ENCODE data around the gene ABCA4. TPM values are rescaled to one million over a fixed set of nuclear protein-coding genes. Genes with fewer than 3 reads are reported as not detected.

The ABCA4 gene
- total and polyA plus RNA-seq, 4 experiments from 2014 or later = not detected

GRCh38 chr1:93989601-93990000 lies 131.3 kb downstream of the ABCA4 start:
- Histone ChIP-seq H3K36me3 (ENCODE audit: insufficient read depth, low read length) (no peaks in the 10 kb centered on the region), H3K4me1 (ENCODE audit: insufficient read depth, low read length) (no peaks in the 10 kb centered on the region), H3K9me3 (ENCODE audit: control insufficient read depth in 1 of 2, low read length in 2 of 2) (no peaks in the 10 kb centered on the region), H3K27me3 (ENCODE audit: insufficient read depth, low read length) (peaks cover 5% of the 10 kb centered on the region), H3K27ac (ENCODE audit: low read depth, low read length) (no peak overlapping the region), H3K4me3 (ENCODE audit: low read length in 2 of 2) (no peak overlapping the region)
- CTCF ChIA-PET (ENCODE audit: partially characterized antibody) = interaction anchor here (1.3 kb wide), 1 partner anchor 10 kb away, joined by 4 read pairs; no protein-coding TSS in a partner anchor
- H3K4me1 Mint-ChIP-seq = peaks cover 0 to 1% (median 0%) of the 10 kb centered on the region in 4 donors
- POLR2A ChIA-PET (ENCODE audit: partially characterized antibody) = no interaction called here
- no peak overlapping the region for H3K27ac Mint-ChIP-seq
- H3K4me3 Mint-ChIP-seq = no peak overlapping the region
- H3K36me3 Mint-ChIP-seq = no peaks in the 10 kb centered on the region
- no peak for DNase-seq
- peaks cover 0 to 2% (median 0%) of the 10 kb centered on the region in 8 donors for H3K9me3 Mint-ChIP-seq
- peaks cover 20 to 26% of the 10 kb centered on the region in 2 donors for H3K27me3 Mint-ChIP-seq
- intact Hi-C loops (cut with micrococcal nuclease) = no loop called here

DNA sequence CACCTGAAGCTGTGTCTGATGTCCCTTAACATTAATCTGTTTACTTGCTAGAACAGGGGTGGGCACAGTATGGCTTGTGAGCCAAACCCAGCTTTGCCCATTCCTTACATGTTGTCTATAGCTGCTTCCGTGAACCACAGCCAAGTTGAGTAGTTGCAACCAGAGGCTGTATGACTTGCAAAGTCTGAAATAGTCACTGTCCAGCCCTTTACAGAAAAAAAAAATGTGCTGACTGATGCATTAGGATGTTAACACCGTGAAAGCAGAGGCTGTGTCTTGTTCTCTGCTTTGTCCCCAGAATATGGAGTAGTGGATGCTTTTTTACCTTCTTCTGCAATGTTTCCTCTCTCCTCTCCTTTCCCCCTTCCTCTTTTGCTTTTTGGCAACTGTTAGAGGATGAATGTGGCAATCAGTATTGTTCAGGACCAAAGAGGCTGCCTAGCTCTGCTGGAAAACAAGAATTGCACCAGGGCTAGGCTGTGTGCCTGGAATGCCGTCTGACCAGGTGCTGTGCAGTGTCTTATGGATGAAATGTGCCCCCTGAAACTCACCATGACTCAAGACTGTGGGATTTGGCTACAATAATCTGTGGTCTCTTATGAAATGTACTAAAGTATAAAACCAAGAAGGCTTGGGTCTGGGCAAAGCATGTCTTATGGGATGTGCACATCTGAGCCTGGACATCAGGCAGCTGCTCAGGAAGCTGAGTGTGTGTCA lies 132.2 kb downstream of the ABCA4 start:
- DNase-seq = no peak

GRCh38 chr1:93981274-93981667 lies 139.7 kb downstream of the ABCA4 start:
- H3K4me1 ChIP-seq (ENCODE audit: insufficient read depth, low read length) = no peaks in the 10 kb centered on the region
- H3K27me3 ChIP-seq (ENCODE audit: insufficient read depth, low read length) = no peaks in the 10 kb centered on the region
- ChIA-PET POLR2A (ENCODE audit: partially characterized antibody) (no interaction called here), CTCF (ENCODE audit: partially characterized antibody) (interaction anchor here (1.4 kb wide), 1 partner anchor 352 kb away, joined by 5 read pairs; no protein-coding TSS in a partner anchor)
- no peak overlapping the region for H3K27ac ChIP-seq (ENCODE audit: low read depth, low read length)
- Mint-ChIP-seq H3K4me1 (no peaks in the 10 kb centered on the region), H3K27me3 (peaks cover 1 to 12% of the 10 kb centered on the region in 2 donors), H3K27ac (no peak overlapping the region), H3K36me3 (no peaks in the 10 kb centered on the region), H3K4me3 (no peak overlapping the region), H3K9me3 (peaks cover 0 to 3% (median 0%) of the 10 kb centered on the region in 8 donors)
- H3K36me3 ChIP-seq (ENCODE audit: insufficient read depth, low read length) = no peaks in the 10 kb centered on the region
- no peaks in the 10 kb centered on the region for H3K9me3 ChIP-seq (ENCODE audit: control insufficient read depth in 1 of 2, low read length in 2 of 2)
- intact Hi-C loops (cut with micrococcal nuclease) = no loop called here
- H3K4me3 ChIP-seq (ENCODE audit: low read length in 2 of 2) = no peak overlapping the region
- DNase-seq = no peak

More for the DNA sequence above, 132.2 kb downstream of the ABCA4 start:
- H3K9me3 ChIP-seq (ENCODE audit: control insufficient read depth in 1 of 2, low read length in 2 of 2) = no peaks in the 10 kb centered on the region
- Mint-ChIP-seq H3K4me3 (no peak overlapping the region), H3K36me3 (no peaks in the 10 kb centered on the region), H3K4me1 (peaks cover 0 to 1% (median 0%) of the 10 kb centered on the region in 4 donors), H3K27me3 (peaks cover 17 to 23% of the 10 kb centered on the region in 2 donors), H3K27ac (no peak overlapping the region), H3K9me3 (peaks cover 0 to 2% (median 0%) of the 10 kb centered on the region in 8 donors)
- ChIA-PET CTCF (ENCODE audit: partially characterized antibody) (interaction anchor here (0.6 kb wide), 1 partner anchor 12 kb away, joined by 4 read pairs; no protein-coding TSS in a partner anchor), POLR2A (ENCODE audit: partially characterized antibody) (no interaction called here)
- peaks cover 5% of the 10 kb centered on the region for H3K27me3 ChIP-seq (ENCODE audit: insufficient read depth, low read length)
- no peak overlapping the region for H3K4me3 ChIP-seq (ENCODE audit: low read length in 2 of 2)
- H3K36me3 ChIP-seq (ENCODE audit: insufficient read depth, low read length) = no peaks in the 10 kb centered on the region
- no peaks in the 10 kb centered on the region for H3K4me1 ChIP-seq (ENCODE audit: insufficient read depth, low read length)
- intact Hi-C loops (cut with micrococcal nuclease) = no loop called here
- H3K27ac ChIP-seq (ENCODE audit: low read depth, low read length) = no peak overlapping the region

GRCh38 chr1:93980320-93981273 lies 140.4 kb downstream of the ABCA4 start:
- Mint-ChIP-seq H3K4me1 (no peaks in the 10 kb centered on the region), H3K27me3 (peaks cover 1 to 11% of the 10 kb centered on the region in 2 donors), H3K4me3 (no peak overlapping the region), H3K36me3 (no peaks in the 10 kb centered on the region), H3K27ac (no peak overlapping the region), H3K9me3 (peaks cover 0 to 3% (median 0%) of the 10 kb centered on the region in 8 donors)
- POLR2A ChIA-PET (ENCODE audit: partially characterized antibody) = no interaction called here
- intact Hi-C loops (cut with micrococcal nuclease) = no loop called here
- CTCF ChIA-PET (ENCODE audit: partially characterized antibody) = interaction anchor here (1.4 kb wide), 1 partner anchor 351 kb away, joined by 5 read pairs; no protein-coding TSS in a partner anchor
- no peaks in the 10 kb centered on the region for H3K27me3 ChIP-seq (ENCODE audit: insufficient read depth, low read length)
- H3K4me1 ChIP-seq (ENCODE audit: insufficient read depth, low read length) = no peaks in the 10 kb centered on the region
- no peak overlapping the region for H3K27ac ChIP-seq (ENCODE audit: low read depth, low read length)
- no peaks in the 10 kb centered on the region for H3K36me3 ChIP-seq (ENCODE audit: insufficient read depth, low read length)
- H3K9me3 ChIP-seq (ENCODE audit: control insufficient read depth in 1 of 2, low read length in 2 of 2) = no peaks in the 10 kb centered on the region
- DNase-seq = no peak
- H3K4me3 ChIP-seq (ENCODE audit: low read length in 2 of 2) = no peak overlapping the region

DNA sequence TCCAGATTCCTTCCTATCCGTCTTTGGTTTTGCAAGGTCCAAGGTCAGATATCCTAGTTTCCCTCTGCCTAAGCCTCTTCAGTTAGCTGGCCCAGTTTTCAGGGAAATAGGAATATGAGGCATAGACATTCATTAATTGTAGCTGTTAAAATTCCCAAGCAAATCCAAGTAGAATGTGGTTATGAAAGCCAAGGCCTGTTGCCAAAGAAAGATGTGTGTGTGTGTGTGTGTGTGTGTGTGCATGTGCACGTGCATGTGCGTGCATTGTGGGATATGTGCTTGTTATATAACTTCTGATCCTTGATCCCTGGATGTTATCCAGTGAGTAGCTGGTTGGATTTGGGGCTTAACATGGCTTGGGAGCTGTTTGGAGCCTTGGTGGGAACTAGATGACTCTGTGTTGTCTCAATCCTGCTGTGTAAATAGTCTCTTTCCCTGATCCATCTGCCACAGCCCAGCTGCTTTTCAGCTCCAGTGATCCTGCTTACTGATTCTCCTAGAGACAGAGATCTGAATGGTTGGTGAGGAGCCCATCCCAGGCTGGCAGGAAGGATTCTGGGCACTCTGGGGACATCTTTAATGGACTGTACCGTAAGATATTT lies 141.1 kb downstream of the ABCA4 start:
- Mint-ChIP-seq H3K4me3 (no peak overlapping the region), H3K27me3 (peaks cover 0 to 8% of the 10 kb centered on the region in 2 donors), H3K4me1 (no peaks in the 10 kb centered on the region), H3K9me3 (peaks cover 0 to 3% (median 0%) of the 10 kb centered on the region in 8 donors), H3K27ac (peak overlapping the region in 1 of 7 donors; percentile 25), H3K36me3 (no peaks in the 10 kb centered on the region)
- POLR2A ChIA-PET (ENCODE audit: partially characterized antibody) = no interaction called here
- H3K27me3 ChIP-seq (ENCODE audit: insufficient read depth, low read length) = no peaks in the 10 kb centered on the region
- H3K9me3 ChIP-seq (ENCODE audit: control insufficient read depth in 1 of 2, low read length in 2 of 2) = no peaks in the 10 kb centered on the region
- no peak overlapping the region for H3K27ac ChIP-seq (ENCODE audit: low read depth, low read length)
- DNase-seq = no peak
- no peak overlapping the region for H3K4me3 ChIP-seq (ENCODE audit: low read length in 2 of 2)
- CTCF ChIA-PET (ENCODE audit: partially characterized antibody) = interaction anchor here (1.4 kb wide), 1 partner anchor 350 kb away, joined by 5 read pairs; no protein-coding TSS in a partner anchor
- H3K36me3 ChIP-seq (ENCODE audit: insufficient read depth, low read length) = no peaks in the 10 kb centered on the region
- H3K4me1 ChIP-seq (ENCODE audit: insufficient read depth, low read length) = no peaks in the 10 kb centered on the region
- intact Hi-C loops (cut with micrococcal nuclease) = no loop called here

GRCh38 chr1:93979040-93979717 lies 141.8 kb downstream of the ABCA4 start:
- Histone ChIP-seq H3K9me3 (ENCODE audit: control insufficient read depth in 1 of 2, low read length in 2 of 2) (no peaks in the 10 kb centered on the region), H3K4me1 (ENCODE audit: insufficient read depth, low read length) (no peaks in the 10 kb centered on the region), H3K27ac (ENCODE audit: low read depth, low read length) (no peak overlapping the region), H3K4me3 (ENCODE audit: low read length in 2 of 2) (no peak overlapping the region), H3K27me3 (ENCODE audit: insufficient read depth, low read length) (no peaks in the 10 kb centered on the region), H3K36me3 (ENCODE audit: insufficient read depth, low read length) (no peaks in the 10 kb centered on the region)
- peaks cover 0 to 8% of the 10 kb centered on the region in 2 donors for H3K27me3 Mint-ChIP-seq
- no peaks in the 10 kb centered on the region for H3K4me1 Mint-ChIP-seq
- H3K27ac Mint-ChIP-seq = no peak overlapping the region
- peaks cover 0 to 3% (median 0%) of the 10 kb centered on the region in 8 donors for H3K9me3 Mint-ChIP-seq
- ChIA-PET POLR2A (ENCODE audit: partially characterized antibody) (no interaction called here), CTCF (ENCODE audit: partially characterized antibody) (no interaction called here)
- H3K4me3 Mint-ChIP-seq = no peak overlapping the region
- intact Hi-C loops (cut with micrococcal nuclease) = no loop called here
- DNase-seq = no peak
- H3K36me3 Mint-ChIP-seq = no peaks in the 10 kb centered on the region
